Epithelial cell of proximal tubule (primary cell): ENCODE data around the gene RAB27B. TPM values are rescaled to one million over a fixed set of nuclear protein-coding genes. Genes with fewer than 3 reads are reported as not detected.

Source experiments
- DNase-seq: peaks from one replicate; pipeline ENCODE4 v3.0.0-alpha.2; 2011; ENCODE audit warnings: low read depth
- H3K4me3 ChIP-seq: 2 replicates; pipeline ENCODE4 v1.5.1; 2011; ENCODE audit warnings: low read depth, mild to moderate bottlenecking, low read length
- CTCF ChIP-seq: conservative IDR thresholded peaks from 2 replicates; pipeline ENCODE4 v1.5.1; 2012; ENCODE audit warnings: low read depth, mild to moderate bottlenecking, low read length
- total RNA-seq: library from RNA; depleted of rRNA; stranded (reverse); fragments of >200 nt; gene quantifications from 2 replicates; pipeline ENCODE4 v1.2.3, GENCODE V29; 2015

The RAB27B gene
- total RNA-seq, 1 donor from 2014 or later, result 2.1 TPM

- no peak overlapping the region for H3K4me3 ChIP-seq
- TF ChIP-seq CTCF, result no peak
- no peak for DNase-seq
Observed at GRCh38 chr18:54829856-54830255, 1.6 kb downstream of the RAB27B start.

- DNase-seq, result no peak
- TF ChIP-seq CTCF, result no peak
- H3K4me3 ChIP-seq, result no peak overlapping the region
Observed at GRCh38 chr18:54830260-54830659, 2.0 kb downstream of the RAB27B start.

GRCh38 chr18:54830866-54831265, 2.6 kb downstream of the RAB27B start:
- DNase-seq, result no peak
- no peak overlapping the region for H3K4me3 ChIP-seq
- TF ChIP-seq CTCF, result no peak

- no peak for DNase-seq
- TF ChIP-seq CTCF, result no peak
Observed at GRCh38 chr18:54835944-54836343, 7.7 kb downstream of the RAB27B start.

GRCh38 chr18:54843314-54843713, 15.0 kb downstream of the RAB27B start:
- no peak overlapping the region for H3K4me3 ChIP-seq
- TF ChIP-seq CTCF, result no peak
- DNase-seq, result no peak

More at GRCh38 chr18:54835944-54836343, 7.7 kb downstream of the RAB27B start:
- H3K4me3 ChIP-seq, result no peak overlapping the region

- TF ChIP-seq CTCF, result no peak
- H3K4me3 ChIP-seq, result no peak overlapping the region
- no peak for DNase-seq
Observed at GRCh38 chr18:54845787-54846186, 17.5 kb downstream of the RAB27B start.

- TF ChIP-seq CTCF, result no peak
- no peak for DNase-seq
- H3K4me3 ChIP-seq, result no peak overlapping the region
Observed at GRCh38 chr18:54848121-54848520, 19.8 kb downstream of the RAB27B start.
